ENCODE data around the gene SPRED3. TPM values are rescaled to one million over a fixed set of nuclear protein-coding genes. Genes with fewer than 3 reads are reported as not detected.
A peak's percentile ranks its signal among the peaks of the same experiment; 100 is the strongest.

SPRED3 gene
- total RNA-seq, 1 donor from 2014 or later, result 3.2 TPM

- H3K4me1 Mint-ChIP-seq (ENCODE audit: low read depth), result peaks cover 4% of the 10 kb centered on the region
- peaks cover 29% of the 10 kb centered on the region for H3K27me3 Mint-ChIP-seq (ENCODE audit: low read depth)
- H3K36me3 Mint-ChIP-seq (ENCODE audit: low read depth), result no peaks in the 10 kb centered on the region
- no peak overlapping the region for H3K4me3 Mint-ChIP-seq (ENCODE audit: unreplicated experiment)
- H3K9me3 Mint-ChIP-seq (ENCODE audit: low read depth), result no peaks in the 10 kb centered on the region
- no peak overlapping the region for H3K27ac Mint-ChIP-seq (ENCODE audit: unreplicated experiment)
- no peak for TF ChIP-seq CTCF (IDR thresholded peaks at IDR 0.05)
- DNase-seq (ENCODE audit: low spot score), result no peak
These were observed 40.7 kb downstream of the SPRED3 start for GRCh38 chr19:38429055-38429810.

- DNase-seq (ENCODE audit: low spot score), result no peak
- Mint-ChIP-seq H3K4me1 (ENCODE audit: low read depth) (peaks cover 6% of the 10 kb centered on the region), H3K9me3 (ENCODE audit: low read depth) (no peaks in the 10 kb centered on the region), H3K36me3 (ENCODE audit: low read depth) (no peaks in the 10 kb centered on the region), H3K27me3 (ENCODE audit: low read depth) (peaks cover 31% of the 10 kb centered on the region), H3K27ac (ENCODE audit: unreplicated experiment) (no peak overlapping the region), H3K4me3 (ENCODE audit: unreplicated experiment) (no peak overlapping the region)
- no peak for TF ChIP-seq CTCF (IDR thresholded peaks at IDR 0.05)
These were observed 41.3 kb downstream of the SPRED3 start for GRCh38 chr19:38429811-38430156.

GRCh38 chr19:38430931-38431330 lies 42.4 kb downstream of the SPRED3 start:
- no peak overlapping the region for H3K27ac Mint-ChIP-seq (ENCODE audit: unreplicated experiment)
- H3K4me1 Mint-ChIP-seq (ENCODE audit: low read depth), result peaks cover 6% of the 10 kb centered on the region
- H3K9me3 Mint-ChIP-seq (ENCODE audit: low read depth), result no peaks in the 10 kb centered on the region
- no peaks in the 10 kb centered on the region for H3K36me3 Mint-ChIP-seq (ENCODE audit: low read depth)
- H3K4me3 Mint-ChIP-seq (ENCODE audit: unreplicated experiment), result no peak overlapping the region
- peaks cover 28% of the 10 kb centered on the region for H3K27me3 Mint-ChIP-seq (ENCODE audit: low read depth)
- no peak for DNase-seq (ENCODE audit: low spot score)
- TF ChIP-seq CTCF (IDR thresholded peaks at IDR 0.05), result no peak

- no peak for DNase-seq (ENCODE audit: low spot score)
These were observed 44.8 kb downstream of the SPRED3 start, which contains the start of gene RYR1 for GRCh38 chr19:38433268-38433733. RYR1 (plus strand) TSS chr19:38433691; CDS start chr19:38433830, 139 bp downstream.

GRCh38 chr19:38434549-38435051 lies 46.1 kb downstream of the SPRED3 start:
- peaks cover 20% of the 10 kb centered on the region for H3K27me3 Mint-ChIP-seq (ENCODE audit: low read depth)
- H3K9me3 Mint-ChIP-seq (ENCODE audit: low read depth), result no peaks in the 10 kb centered on the region
- TF ChIP-seq CTCF (IDR thresholded peaks at IDR 0.05), result no peak
- no peak for DNase-seq (ENCODE audit: low spot score)
- H3K4me1 Mint-ChIP-seq (ENCODE audit: low read depth), result peaks cover 6% of the 10 kb centered on the region
- no peak overlapping the region for H3K4me3 Mint-ChIP-seq (ENCODE audit: unreplicated experiment)
- H3K36me3 Mint-ChIP-seq (ENCODE audit: low read depth), result no peaks in the 10 kb centered on the region
- no peak overlapping the region for H3K27ac Mint-ChIP-seq (ENCODE audit: unreplicated experiment)

More at GRCh38 chr19:38433268-38433733, 44.8 kb downstream of the SPRED3 start, which contains the start of gene RYR1:
- no peak within 1 kb of the TSS for H3K27ac Mint-ChIP-seq (ENCODE audit: unreplicated experiment)
- H3K36me3 Mint-ChIP-seq (ENCODE audit: low read depth), result no peaks in the 10 kb centered on the region
- peaks cover 26% of the 10 kb centered on the region for H3K27me3 Mint-ChIP-seq (ENCODE audit: low read depth)
- TF ChIP-seq CTCF (IDR thresholded peaks at IDR 0.05), result no peak
- no peaks in the 10 kb centered on the region for H3K9me3 Mint-ChIP-seq (ENCODE audit: low read depth)
- H3K4me3 Mint-ChIP-seq (ENCODE audit: unreplicated experiment), result peak within 1 kb of the TSS; percentile 36
- H3K4me1 Mint-ChIP-seq (ENCODE audit: low read depth), result peaks cover 6% of the 10 kb centered on the region
